Jurkat, Clone E6-1 (cell line): Measurements from ENCODE around the gene AATF.

ENCODE experiments used
- DNase-seq: peaks from one replicate; pipeline ENCODE4 v3.0.0-alpha.2; 2011; ENCODE audit warnings: low read depth, low spot score
- H3K4me3 ChIP-seq: 2 replicates; pipeline ENCODE4 v1.5.1; 2011; ENCODE audit warnings: mild to moderate bottlenecking, low read length, control low read depth, moderate library complexity

Gene AATF

GRCh38 chr17:37025847-37026530 is 77.2 kb downstream of the AATF start:
- DNase-seq, result peak; percentile 20
- H3K4me3 ChIP-seq, result no peak overlapping the region

- DNase-seq, result no peak
Observed at GRCh38 chr17:37026531-37026869, 77.7 kb downstream of the AATF start.

GRCh38 chr17:37028040-37028439 is 79.3 kb downstream of the AATF start:
- no peak for DNase-seq
- no peak overlapping the region for H3K4me3 ChIP-seq

More at GRCh38 chr17:37026531-37026869, 77.7 kb downstream of the AATF start:
- no peak overlapping the region for H3K4me3 ChIP-seq

- DNase-seq, result no peak
- H3K4me3 ChIP-seq, result no peak overlapping the region
Observed at GRCh38 chr17:37031493-37032083, 82.8 kb downstream of the AATF start.

- no peak for DNase-seq
Observed at GRCh38 chr17:37037590-37038155, 88.9 kb downstream of the AATF start.

GRCh38 chr17:37039269-37039668 is 90.5 kb downstream of the AATF start:
- DNase-seq, result no peak
- no peak overlapping the region for H3K4me3 ChIP-seq

More at GRCh38 chr17:37037590-37038155, 88.9 kb downstream of the AATF start:
- no peak overlapping the region for H3K4me3 ChIP-seq

GRCh38 chr17:37041932-37042331 is 93.2 kb downstream of the AATF start:
- no peak for DNase-seq
- H3K4me3 ChIP-seq, result no peak overlapping the region

- DNase-seq, result peak; percentile 41
- H3K4me3 ChIP-seq, result no peak overlapping the region
Observed at GRCh38 chr17:37043201-37043600, 94.4 kb downstream of the AATF start.

GRCh38 chr17:37045351-37045922 is 96.7 kb downstream of the AATF start:
- no peak overlapping the region for H3K4me3 ChIP-seq
- DNase-seq, result no peak

- H3K4me3 ChIP-seq, result no peak overlapping the region
Observed at GRCh38 chr17:37047631-37048104, 98.9 kb downstream of the AATF start.

GRCh38 chr17:37048811-37049210 is 100.1 kb downstream of the AATF start:
- DNase-seq, result no peak
- no peak overlapping the region for H3K4me3 ChIP-seq

More at GRCh38 chr17:37047631-37048104, 98.9 kb downstream of the AATF start:
- peak; percentile 73 for DNase-seq

GRCh38 chr17:37050920-37051319 is 102.2 kb downstream of the AATF start:
- no peak overlapping the region for H3K4me3 ChIP-seq
- no peak for DNase-seq

GRCh38 chr17:37051381-37051780 is 102.6 kb downstream of the AATF start:
- H3K4me3 ChIP-seq, result no peak overlapping the region
- DNase-seq, result no peak

GRCh38 chr17:37051833-37052232 is 103.1 kb downstream of the AATF start:
- DNase-seq, result no peak
- H3K4me3 ChIP-seq, result no peak overlapping the region

GRCh38 chr17:37052450-37052849 is 103.7 kb downstream of the AATF start:
- no peak for DNase-seq

GRCh38 chr17:37054894-37055293 is 106.1 kb downstream of the AATF start:
- no peak overlapping the region for H3K4me3 ChIP-seq
- no peak for DNase-seq

More at GRCh38 chr17:37052450-37052849, 103.7 kb downstream of the AATF start:
- no peak overlapping the region for H3K4me3 ChIP-seq

- H3K4me3 ChIP-seq, result no peak overlapping the region
- no peak for DNase-seq
Observed at GRCh38 chr17:37056622-37057021, 107.9 kb downstream of the AATF start.

- DNase-seq, result no peak
- no peak overlapping the region for H3K4me3 ChIP-seq
Observed at GRCh38 chr17:37059493-37059892, 110.7 kb downstream of the AATF start.

- H3K4me3 ChIP-seq, result no peak overlapping the region
- DNase-seq, result no peak
Observed at GRCh38 chr17:37060094-37060493, 111.3 kb downstream of the AATF start.

- no peak overlapping the region for H3K4me3 ChIP-seq
- no peak for DNase-seq
Observed at GRCh38 chr17:37060928-37061327, 112.2 kb downstream of the AATF start.
